Measurements from ENCODE around the gene ZNF84.

The ZNF84 gene

GRCh38 chr12:133083345-133083744, 46.0 kb downstream of the ZNF84 start:
- TF ChIP-seq FOXP2 (optimal IDR thresholded peaks at IDR 0.05; ENCODE audit: borderline replicate concordance, extremely low read depth, extremely low read length, insufficient read depth) (no peak), POLR2AphosphoS5 (IDR thresholded peaks at IDR 0.05; ENCODE audit: low read depth, low read length) (no peak), SIN3A (IDR thresholded peaks at IDR 0.05; ENCODE audit: borderline replicate concordance, insufficient read depth, low read length) (no peak), TAF1 (IDR thresholded peaks at IDR 0.05; ENCODE audit: borderline replicate concordance, insufficient read depth, low read length) (no peak), REST (IDR thresholded peaks at IDR 0.05; ENCODE audit: insufficient read depth in 1 of 2, low read depth in 2 of 2, low read length in 2 of 2) (no peak)

GRCh38 chr12:133105620-133106019, 68.3 kb downstream of the ZNF84 start:
- TF ChIP-seq SIN3A (IDR thresholded peaks at IDR 0.05; ENCODE audit: borderline replicate concordance, insufficient read depth, low read length) (no peak), FOXP2 (optimal IDR thresholded peaks at IDR 0.05; ENCODE audit: borderline replicate concordance, extremely low read depth, extremely low read length, insufficient read depth) (no peak), TAF1 (IDR thresholded peaks at IDR 0.05; ENCODE audit: borderline replicate concordance, insufficient read depth, low read length) (no peak), POLR2AphosphoS5 (IDR thresholded peaks at IDR 0.05; ENCODE audit: low read depth, low read length) (no peak), REST (IDR thresholded peaks at IDR 0.05; ENCODE audit: insufficient read depth in 1 of 2, low read depth in 2 of 2, low read length in 2 of 2) (no peak)

GRCh38 chr12:133106253-133106652, 68.9 kb downstream of the ZNF84 start:
- no peak for TF ChIP-seq SIN3A (IDR thresholded peaks at IDR 0.05; ENCODE audit: borderline replicate concordance, insufficient read depth, low read length)
- no peak for TF ChIP-seq TAF1 (IDR thresholded peaks at IDR 0.05; ENCODE audit: borderline replicate concordance, insufficient read depth, low read length)
- no peak for TF ChIP-seq REST (IDR thresholded peaks at IDR 0.05; ENCODE audit: insufficient read depth in 1 of 2, low read depth in 2 of 2, low read length in 2 of 2)
- no peak for TF ChIP-seq POLR2AphosphoS5 (IDR thresholded peaks at IDR 0.05; ENCODE audit: low read depth, low read length)
- TF ChIP-seq FOXP2 (optimal IDR thresholded peaks at IDR 0.05; ENCODE audit: borderline replicate concordance, extremely low read depth, extremely low read length, insufficient read depth), result no peak

- TF ChIP-seq FOXP2 (optimal IDR thresholded peaks at IDR 0.05; ENCODE audit: borderline replicate concordance, extremely low read depth, extremely low read length, insufficient read depth) (no peak), REST (IDR thresholded peaks at IDR 0.05; ENCODE audit: insufficient read depth in 1 of 2, low read depth in 2 of 2, low read length in 2 of 2) (no peak), POLR2AphosphoS5 (IDR thresholded peaks at IDR 0.05; ENCODE audit: low read depth, low read length) (no peak), SIN3A (IDR thresholded peaks at IDR 0.05; ENCODE audit: borderline replicate concordance, insufficient read depth, low read length) (no peak), TAF1 (IDR thresholded peaks at IDR 0.05; ENCODE audit: borderline replicate concordance, insufficient read depth, low read length) (no peak)
Observed at GRCh38 chr12:133107121-133107520, 69.8 kb downstream of the ZNF84 start.

- TF ChIP-seq TAF1 (IDR thresholded peaks at IDR 0.05; ENCODE audit: borderline replicate concordance, insufficient read depth, low read length) (no peak), FOXP2 (optimal IDR thresholded peaks at IDR 0.05; ENCODE audit: borderline replicate concordance, extremely low read depth, extremely low read length, insufficient read depth) (no peak), REST (IDR thresholded peaks at IDR 0.05; ENCODE audit: insufficient read depth in 1 of 2, low read depth in 2 of 2, low read length in 2 of 2) (no peak), SIN3A (IDR thresholded peaks at IDR 0.05; ENCODE audit: borderline replicate concordance, insufficient read depth, low read length) (no peak), POLR2AphosphoS5 (IDR thresholded peaks at IDR 0.05; ENCODE audit: low read depth, low read length) (no peak)
Observed at GRCh38 chr12:133108150-133108549, 70.8 kb downstream of the ZNF84 start.

Measured in PFSK-1 (cell line).